GM23338 (cell line): ENCODE measurements around the gene PEA15. TPM values are rescaled to one million over a fixed set of nuclear protein-coding genes. Genes with fewer than 3 reads are reported as not detected.

Experiments used
- ATAC-seq: fragments of 200-7000 bp; cut with Tn5 transposase; 3 replicates; pipeline ENCODE4 v1.9.1; 2020
- DNase-seq: peaks from one replicate; pipeline ENCODE4 v3.0.0-alpha.2; 2015; ENCODE audit warnings: low spot score
- H2AFZ ChIP-seq: fragments of 200-600 bp; sonication (generic); 2 replicates; pipeline ENCODE4 v1.8.0; 2016; ENCODE audit warnings: antibody characterized with exemption, mild to moderate bottlenecking, moderate library complexity
- H3F3A ChIP-seq: fragments of 200-600 bp; sonication (generic); replicated peaks from 2 replicates; pipeline ENCODE4 v1.8.0; 2017; ENCODE audit warnings: antibody characterized with exemption, mixed run types, low read depth
- H3K27ac ChIP-seq: fragments of 200-600 bp; sonication (generic); 2 replicates; pipeline ENCODE4 v1.6.1; 2016; ENCODE audit warnings: low read depth
- H3K27me3 ChIP-seq: fragments of 200-600 bp; sonication (generic); 2 replicates; pipeline ENCODE4 v1.8.0; 2016; ENCODE audit warnings: mild to moderate bottlenecking, mixed run types, moderate library complexity; ENCODE audit not compliant: insufficient read depth
- H3K36me3 ChIP-seq: fragments of 200-600 bp; sonication (generic); 2 replicates; pipeline ENCODE4 v1.8.0; 2016; ENCODE audit warnings: mild to moderate bottlenecking; ENCODE audit not compliant: insufficient read depth
- H3K4me1 ChIP-seq: fragments of 200-600 bp; sonication (generic); 2 replicates; pipeline ENCODE4 v1.8.0; 2016; ENCODE audit warnings: mild to moderate bottlenecking, moderate library complexity; ENCODE audit not compliant: insufficient read depth
- H3K4me2 ChIP-seq: fragments of 200-600 bp; sonication (generic); 2 replicates; pipeline ENCODE4 v1.7.1; 2017; ENCODE audit warnings: mixed run types
- H3K4me3 ChIP-seq: fragments of 200-600 bp; sonication (generic); 2 replicates; pipeline ENCODE4 v1.6.1; 2016; ENCODE audit warnings: mixed run types
- H3K79me2 ChIP-seq: fragments of 200-600 bp; sonication (generic); replicated peaks from 2 replicates; pipeline ENCODE4 v1.8.0; 2017; ENCODE audit warnings: mild to moderate bottlenecking; ENCODE audit not compliant: insufficient read depth
- H3K9me2 ChIP-seq: fragments of 200-600 bp; sonication (generic); 2 replicates; pipeline ENCODE4 v1.8.0; 2017; ENCODE audit not compliant: insufficient read depth
- H4K20me1 ChIP-seq: fragments of 200-600 bp; sonication (generic); replicated peaks from 2 replicates; pipeline ENCODE4 v1.8.0; 2017; ENCODE audit warnings: mild to moderate bottlenecking; ENCODE audit not compliant: insufficient read depth
- H3K27ac Mint-ChIP-seq: 2 replicates; pipeline ENCODE4 v1.8.0; 2020; ENCODE audit warnings: inconsistent platforms, mild to moderate bottlenecking, moderate library complexity, mixed read lengths
- H3K27me3 Mint-ChIP-seq: 3 replicates; pipeline ENCODE4 v1.8.0; 2022; ENCODE audit warnings: low read depth, mild to moderate bottlenecking, moderate library complexity, mixed read lengths, inconsistent platforms; ENCODE audit not compliant: insufficient read depth, poor library complexity
- H3K36me3 Mint-ChIP-seq: 3 replicates; pipeline ENCODE4 v1.8.0; 2021; ENCODE audit warnings: low read depth, mild to moderate bottlenecking, inconsistent platforms, moderate library complexity, mixed read lengths
- H3K4me1 Mint-ChIP-seq: 3 replicates; pipeline ENCODE4 v1.8.0; 2020; ENCODE audit warnings: mild to moderate bottlenecking, inconsistent platforms, mixed read lengths
- H3K4me3 Mint-ChIP-seq: 3 replicates; pipeline ENCODE4 v1.8.0; 2021; ENCODE audit warnings: moderate library complexity, mild to moderate bottlenecking, inconsistent platforms, mixed read lengths
- H3K9me3 Mint-ChIP-seq: 3 replicates; pipeline ENCODE4 v1.8.0; 2020; ENCODE audit warnings: moderate library complexity, mild to moderate bottlenecking, inconsistent platforms, mixed read lengths
- EZH2 ChIP-seq: fragments of 200-600 bp; sonication (generic); IDR thresholded peaks from one replicate; pipeline ENCODE4 v1.8.0; 2017; ENCODE audit warnings: antibody characterized with exemption, mild to moderate bottlenecking, low read depth; ENCODE audit not compliant: unreplicated experiment
- EZH2phosphoT487 ChIP-seq: fragments of 200-600 bp; sonication (generic); IDR thresholded peaks from one replicate; pipeline ENCODE4 v1.8.1; 2018; ENCODE audit warnings: antibody characterized with exemption; ENCODE audit not compliant: unreplicated experiment
- NANOG ChIP-seq: IDR thresholded peaks from 2 replicates; pipeline ENCODE4 v1.6.1; 2016; ENCODE audit warnings: antibody characterized with exemption, borderline replicate concordance
- POLR2AphosphoS5 ChIP-seq: IDR thresholded peaks from 2 replicates; pipeline ENCODE4 v1.6.1; 2016; ENCODE audit warnings: antibody characterized with exemption, low read depth
- REST ChIP-seq: IDR thresholded peaks from one replicate; pipeline ENCODE4 v1.6.1; 2018; ENCODE audit warnings: antibody characterized with exemption; ENCODE audit not compliant: unreplicated experiment
- STAT1 ChIP-seq: IDR thresholded peaks from one replicate; pipeline ENCODE4 v1.6.1; 2016; ENCODE audit warnings: antibody characterized with exemption; ENCODE audit not compliant: unreplicated experiment
- ZNF114 ChIP-seq: fragments of 250-450 bp; sonication (Bioruptor Pico); IDR thresholded peaks from 2 replicates; pipeline ENCODE4 v1.5.0; 2020; ENCODE audit warnings: mild to moderate bottlenecking, moderate library complexity
- ZNF462 ChIP-seq: fragments of 250-450 bp; sonication (Bioruptor Pico); IDR thresholded peaks from 2 replicates; pipeline ENCODE4 v1.5.0; 2020; ENCODE audit warnings: mild to moderate bottlenecking, moderate library complexity
- polyA plus RNA-seq: library from polyadenylated mRNA; unstranded; fragments of >200 nt; fragmentation: Nextera tagmentation; extraction: Ambion mirVana; gene quantifications from 2 replicates; pipeline ENCODE4 v1.2.1, GENCODE V29; 2016
- total RNA-seq: library from RNA; depleted of rRNA; stranded (reverse); fragments of >200 nt; shearing (Covaris generic); gene quantifications from 2 replicates; pipeline ENCODE4 v1.2.3, GENCODE V29; 2014
- TF ChIP-seq, protein P1 (sequence below), 2 experiments: fragments of 200-600 bp in 1 of 2; sonication (generic) in 1 of 2; conservative IDR thresholded peaks; 2 replicates each; pipeline versions ENCODE4 v1.5.1 to v1.6.1; 2016 to 2017; ENCODE audit warnings: antibody characterized with exemption in 2 of 2, low read depth in 2 of 2, mild to moderate bottlenecking in 2 of 2, moderate library complexity in 1 of 2
- TF ChIP-seq, protein P2 (sequence below): IDR thresholded peaks from 2 replicates; pipeline ENCODE4 v1.6.1; 2016; ENCODE audit warnings: antibody characterized with exemption

Gene PEA15
- total and polyA plus RNA-seq, 2 experiments from 2014 or later = 60.3 to 80.8 TPM

GRCh38 chr1:160221089-160221488, 15.9 kb downstream of the PEA15 start (continued):
- TF ChIP-seq, protein P1, sequence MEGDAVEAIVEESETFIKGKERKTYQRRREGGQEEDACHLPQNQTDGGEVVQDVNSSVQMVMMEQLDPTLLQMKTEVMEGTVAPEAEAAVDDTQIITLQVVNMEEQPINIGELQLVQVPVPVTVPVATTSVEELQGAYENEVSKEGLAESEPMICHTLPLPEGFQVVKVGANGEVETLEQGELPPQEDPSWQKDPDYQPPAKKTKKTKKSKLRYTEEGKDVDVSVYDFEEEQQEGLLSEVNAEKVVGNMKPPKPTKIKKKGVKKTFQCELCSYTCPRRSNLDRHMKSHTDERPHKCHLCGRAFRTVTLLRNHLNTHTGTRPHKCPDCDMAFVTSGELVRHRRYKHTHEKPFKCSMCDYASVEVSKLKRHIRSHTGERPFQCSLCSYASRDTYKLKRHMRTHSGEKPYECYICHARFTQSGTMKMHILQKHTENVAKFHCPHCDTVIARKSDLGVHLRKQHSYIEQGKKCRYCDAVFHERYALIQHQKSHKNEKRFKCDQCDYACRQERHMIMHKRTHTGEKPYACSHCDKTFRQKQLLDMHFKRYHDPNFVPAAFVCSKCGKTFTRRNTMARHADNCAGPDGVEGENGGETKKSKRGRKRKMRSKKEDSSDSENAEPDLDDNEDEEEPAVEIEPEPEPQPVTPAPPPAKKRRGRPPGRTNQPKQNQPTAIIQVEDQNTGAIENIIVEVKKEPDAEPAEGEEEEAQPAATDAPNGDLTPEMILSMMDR (conservative IDR thresholded peaks at IDR 0.05; ENCODE audit: low read depth in 2 of 2) = no peak

DNA sequence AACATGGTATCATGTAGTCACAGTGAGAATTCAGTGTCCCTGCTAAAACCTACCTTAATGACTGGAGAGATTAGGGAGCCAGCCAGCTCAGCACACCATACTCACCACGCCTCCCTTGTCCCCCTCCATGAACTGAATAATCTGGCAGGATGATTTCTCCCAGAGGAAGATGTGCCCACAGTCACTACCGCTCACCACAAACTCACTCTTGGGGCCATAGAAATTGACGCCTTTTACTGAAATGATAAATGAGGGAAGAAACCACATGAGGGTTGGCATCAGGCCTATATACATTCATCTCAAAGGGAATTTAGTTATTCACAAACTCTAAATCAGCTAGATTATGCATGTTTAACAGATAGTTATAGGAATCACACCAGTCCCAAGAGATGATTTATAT, 17.4 kb downstream of the PEA15 start:
- H3K4me1 Mint-ChIP-seq = peaks cover 21% of the 10 kb centered on the region
- Histone ChIP-seq H3K4me1 (no peaks in the 10 kb centered on the region; the same call in 1 of the 2 replicates), H3F3A (peaks cover 10% of the 10 kb centered on the region; the same call in 1 of the 2 replicates), H3K79me2 (no peaks in the 10 kb centered on the region), H3K27me3 (no peaks in the 10 kb centered on the region), H3K27ac (no peak overlapping the region), H3K36me3 (peaks cover 46% of the 10 kb centered on the region), H3K4me3 (no peak overlapping the region), H2AFZ (no peak overlapping the region), H4K20me1 (peaks cover 9% of the 10 kb centered on the region; the same call in 1 of the 2 replicates), H3K4me2 (no peak overlapping the region), H3K9me2 (no peaks in the 10 kb centered on the region)
- DNase-seq = no peak
- no peaks in the 10 kb centered on the region for H3K9me3 Mint-ChIP-seq
- H3K27ac Mint-ChIP-seq = no peak overlapping the region
- H3K27me3 Mint-ChIP-seq = no peaks in the 10 kb centered on the region
- ATAC-seq = no peak
- H3K4me3 Mint-ChIP-seq = no peak overlapping the region
- peaks cover 68% of the 10 kb centered on the region for H3K36me3 Mint-ChIP-seq
- TF ChIP-seq, protein P2, sequence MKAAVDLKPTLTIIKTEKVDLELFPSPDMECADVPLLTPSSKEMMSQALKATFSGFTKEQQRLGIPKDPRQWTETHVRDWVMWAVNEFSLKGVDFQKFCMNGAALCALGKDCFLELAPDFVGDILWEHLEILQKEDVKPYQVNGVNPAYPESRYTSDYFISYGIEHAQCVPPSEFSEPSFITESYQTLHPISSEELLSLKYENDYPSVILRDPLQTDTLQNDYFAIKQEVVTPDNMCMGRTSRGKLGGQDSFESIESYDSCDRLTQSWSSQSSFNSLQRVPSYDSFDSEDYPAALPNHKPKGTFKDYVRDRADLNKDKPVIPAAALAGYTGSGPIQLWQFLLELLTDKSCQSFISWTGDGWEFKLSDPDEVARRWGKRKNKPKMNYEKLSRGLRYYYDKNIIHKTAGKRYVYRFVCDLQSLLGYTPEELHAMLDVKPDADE = no peak
- TF ChIP-seq ZNF462 = no peak
- TF ChIP-seq STAT1 = no peak
- no peak for TF ChIP-seq ZNF114 (CRISPR knock-in tag)
- TF ChIP-seq EZH2phosphoT487 = no peak
- TF ChIP-seq, protein P1 (conservative IDR thresholded peaks at IDR 0.05; ENCODE audit: low read depth in 2 of 2) = no peak
- TF ChIP-seq REST = no peak
- TF ChIP-seq NANOG = no peak
- TF ChIP-seq POLR2AphosphoS5 = no peak
- no peak for TF ChIP-seq EZH2
